Measurements from ENCODE around the gene BOLA1. TPM values are rescaled to one million over a fixed set of nuclear protein-coding genes. Genes with fewer than 3 reads are reported as not detected.

Gene BOLA1
- total and polyA plus RNA-seq, 2 of the 13 experiments (the other 11 are each of a cell fraction or from before 2014, with no cell fraction given) = 3.2 to 4.2 TPM

- TF ChIP-seq, protein P1, sequence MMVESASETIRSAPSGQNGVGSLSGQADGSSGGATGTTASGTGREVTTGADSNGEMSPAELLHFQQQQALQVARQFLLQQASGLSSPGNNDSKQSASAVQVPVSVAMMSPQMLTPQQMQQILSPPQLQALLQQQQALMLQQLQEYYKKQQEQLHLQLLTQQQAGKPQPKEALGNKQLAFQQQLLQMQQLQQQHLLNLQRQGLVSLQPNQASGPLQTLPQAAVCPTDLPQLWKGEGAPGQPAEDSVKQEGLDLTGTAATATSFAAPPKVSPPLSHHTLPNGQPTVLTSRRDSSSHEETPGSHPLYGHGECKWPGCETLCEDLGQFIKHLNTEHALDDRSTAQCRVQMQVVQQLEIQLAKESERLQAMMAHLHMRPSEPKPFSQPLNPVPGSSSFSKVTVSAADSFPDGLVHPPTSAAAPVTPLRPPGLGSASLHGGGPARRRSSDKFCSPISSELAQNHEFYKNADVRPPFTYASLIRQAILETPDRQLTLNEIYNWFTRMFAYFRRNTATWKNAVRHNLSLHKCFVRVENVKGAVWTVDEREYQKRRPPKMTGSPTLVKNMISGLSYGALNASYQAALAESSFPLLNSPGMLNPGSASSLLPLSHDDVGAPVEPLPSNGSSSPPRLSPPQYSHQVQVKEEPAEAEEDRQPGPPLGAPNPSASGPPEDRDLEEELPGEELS (CRISPR knock-in tag; IDR thresholded peaks at IDR 0.05) = peak; percentile 7; the same call in 1 of the 2 replicates
- 0 out of 2 replicates have a peak, but pooled peaks have one; percentile 11 for TF ChIP-seq SMAD3 (CRISPR knock-in tag; IDR thresholded peaks at IDR 0.05)
- TF ChIP-seq ZNF792 (CRISPR knock-in tag; IDR thresholded peaks at IDR 0.05) = no peak
- TF ChIP-seq ZFAT (CRISPR knock-in tag; conservative IDR thresholded peaks at IDR 0.05) = no peak
- TF ChIP-seq ZNF441 (CRISPR knock-in tag; IDR thresholded peaks at IDR 0.05; ENCODE audit: borderline replicate concordance) = no peak
- TF ChIP-seq, protein P2, sequence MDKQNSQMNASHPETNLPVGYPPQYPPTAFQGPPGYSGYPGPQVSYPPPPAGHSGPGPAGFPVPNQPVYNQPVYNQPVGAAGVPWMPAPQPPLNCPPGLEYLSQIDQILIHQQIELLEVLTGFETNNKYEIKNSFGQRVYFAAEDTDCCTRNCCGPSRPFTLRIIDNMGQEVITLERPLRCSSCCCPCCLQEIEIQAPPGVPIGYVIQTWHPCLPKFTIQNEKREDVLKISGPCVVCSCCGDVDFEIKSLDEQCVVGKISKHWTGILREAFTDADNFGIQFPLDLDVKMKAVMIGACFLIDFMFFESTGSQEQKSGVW (CRISPR knock-in tag; IDR thresholded peaks at IDR 0.05; ENCODE audit: borderline replicate concordance) = no peak
- TF ChIP-seq GTF2F1 (IDR thresholded peaks at IDR 0.05; ENCODE audit: low read length) = no peak
- TF ChIP-seq, protein P3, sequence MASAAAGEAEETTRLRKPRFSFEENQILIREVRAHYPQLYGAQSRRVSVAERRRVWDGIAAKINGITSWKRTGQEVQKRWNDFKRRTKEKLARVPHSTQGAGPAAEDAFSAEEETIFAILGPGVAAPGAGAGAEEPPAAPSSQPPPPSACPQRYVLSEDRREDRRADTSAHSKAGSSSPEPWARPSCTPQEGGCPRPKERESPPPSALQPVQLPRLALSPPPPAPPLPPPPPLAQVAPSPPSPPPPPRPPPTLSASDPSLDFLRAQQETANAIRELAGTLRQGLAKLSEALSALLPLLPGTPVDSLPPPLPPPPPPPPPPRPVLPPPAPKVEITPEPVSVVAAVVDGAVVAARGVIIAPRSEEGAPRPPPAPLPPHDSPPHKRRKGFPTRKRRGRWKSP (CRISPR knock-in tag; IDR thresholded peaks at IDR 0.05) = peak; percentile 63; the same call in 1 of the 2 replicates
- TF ChIP-seq SOX6 (IDR thresholded peaks at IDR 0.05) = no peak
- peak; percentile 19; the same call in 1 of the 2 replicates for TF ChIP-seq SOX6 (CRISPR knock-in tag; IDR thresholded peaks at IDR 0.05)
- TF ChIP-seq FOXK1 (CRISPR knock-in tag; IDR thresholded peaks at IDR 0.05; ENCODE audit: borderline replicate concordance, low read depth) = no peak
- TF ChIP-seq KLF16 (CRISPR knock-in tag; IDR thresholded peaks at IDR 0.05) = no peak; a peak in 1 of 4 replicates
- no peak for TF ChIP-seq SOX13 (IDR thresholded peaks at IDR 0.05)
- TF ChIP-seq SOX13 (CRISPR knock-in tag; conservative IDR thresholded peaks at IDR 0.05 in 1 of 2, IDR thresholded peaks at IDR 0.05 in 1 of 2) = no peak
- TF ChIP-seq ZNF276 (CRISPR knock-in tag; IDR thresholded peaks at IDR 0.05; ENCODE audit: low read depth) = no peak
- no peak for TF ChIP-seq FOSL1 (CRISPR knock-in tag; IDR thresholded peaks at IDR 0.05; ENCODE audit: borderline replicate concordance)
- TF ChIP-seq, protein P4, sequence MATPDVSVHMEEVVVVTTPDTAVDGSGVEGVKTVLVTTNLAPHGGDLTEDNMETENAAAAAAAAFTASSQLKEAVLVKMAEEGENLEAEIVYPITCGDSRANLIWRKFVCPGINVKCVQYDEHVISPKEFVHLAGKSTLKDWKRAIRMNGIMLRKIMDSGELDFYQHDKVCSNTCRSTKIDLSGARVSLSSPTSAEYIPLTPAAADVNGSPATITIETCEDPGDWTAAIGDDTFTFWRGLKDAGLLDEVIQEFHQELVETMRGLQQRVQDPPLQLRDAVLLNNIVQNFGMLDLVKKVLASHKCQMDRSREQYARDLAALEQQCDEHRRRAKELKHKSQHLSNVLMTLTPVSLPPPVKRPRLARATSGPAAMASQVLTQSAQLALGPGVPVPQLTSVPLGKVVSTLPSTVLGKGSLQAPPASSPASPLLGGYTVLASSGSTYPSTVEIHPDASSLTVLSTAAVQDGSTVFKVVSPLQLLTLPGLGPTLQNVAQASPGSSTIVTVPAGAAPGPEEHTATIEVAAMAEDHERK (CRISPR knock-in tag; IDR thresholded peaks at IDR 0.05; ENCODE audit: low read depth) = no peak
- TF ChIP-seq ZNF160 (CRISPR knock-in tag; IDR thresholded peaks at IDR 0.05) = 0 out of 2 replicates have a peak, but pooled peaks have one; percentile 59
- TF ChIP-seq MTA1 (CRISPR knock-in tag; IDR thresholded peaks at IDR 0.05; ENCODE audit: borderline replicate concordance) = no peak
- 0 out of 2 replicates have a peak, but pooled peaks have one; percentile 7 for TF ChIP-seq HMG20B (CRISPR knock-in tag; conservative IDR thresholded peaks at IDR 0.05)
- peak; percentile 71; the same call in 1 of the 2 replicates for TF ChIP-seq ZSCAN25 (CRISPR knock-in tag; IDR thresholded peaks at IDR 0.05)
- no peak; the same call in 1 of the 2 replicates for TF ChIP-seq XBP1 (CRISPR knock-in tag; IDR thresholded peaks at IDR 0.05)
These were observed 11.7 kb upstream of the BOLA1 start (continued) for GRCh38 chr1:149887456-149888246.

Measured in HepG2 (cell line).